ENCODE results near the gene PLEKHH1. TPM values are rescaled to one million over a fixed set of nuclear protein-coding genes. Genes with fewer than 3 reads are reported as not detected.

The PLEKHH1 gene
- total RNA-seq, 1 donor from 2014 or later, result 5.5 TPM

Other genes with a start within 250 kb of the PLEKHH1 start
- gene ATP6V1D, start 173.5 kb upstream of the PLEKHH1 start, total RNA-seq, result 155 TPM
- gene EIF2S1, start 173.0 kb upstream of the PLEKHH1 start, total RNA-seq, result 104 TPM
- not detected for gene PLEK2, start 121.1 kb upstream of the PLEKHH1 start, total RNA-seq
- gene TMEM229B, start 44.6 kb upstream of the PLEKHH1 start, total RNA-seq, result 2.2 TPM
- 11.2 TPM for gene PIGH, start 67.0 kb downstream of the PLEKHH1 start, total RNA-seq
- 0.99 TPM for gene ARG2, start 86.6 kb downstream of the PLEKHH1 start, total RNA-seq
- gene VTI1B, start 141.3 kb downstream of the PLEKHH1 start, total RNA-seq, result 133 TPM
- 12.5 TPM for gene RDH11, start 162.5 kb downstream of the PLEKHH1 start, total RNA-seq
- gene RDH12, start 168.6 kb downstream of the PLEKHH1 start, total RNA-seq, result not detected

Measured in left ventricle myocardium superior (tissue), 1 donor.